ENCODE data around the gene ITPRIP. TPM values are rescaled to one million over a fixed set of nuclear protein-coding genes. Genes with fewer than 3 reads are reported as not detected.
A peak's percentile ranks its signal among the peaks of the same experiment; 100 is the strongest.

ITPRIP gene
- total RNA-seq, 2 donors from 2014 or later, result 27.8 to 29.7 TPM

DNA sequence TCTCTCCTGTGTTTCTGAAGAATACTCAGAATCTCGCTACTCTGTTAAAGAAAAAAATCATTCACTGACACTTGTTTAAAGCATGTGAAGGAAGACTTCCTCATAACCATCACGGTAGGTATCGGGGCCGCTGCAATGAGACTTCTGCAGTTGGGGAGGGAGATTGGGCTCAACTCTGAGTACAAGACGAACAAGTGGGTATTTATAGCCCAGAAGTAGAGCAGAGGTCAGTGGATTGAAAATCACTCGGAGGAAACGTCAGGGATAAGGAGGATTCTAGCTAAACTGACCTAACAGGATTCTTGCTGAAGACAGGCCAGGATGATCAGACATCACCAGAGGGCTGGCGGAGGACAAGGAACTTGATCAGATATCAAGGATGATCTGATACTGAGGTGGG, 33.3 kb downstream of the ITPRIP start:
- DNase-seq (no peak), ATAC-seq (replicated peaks in 1 of 2) (no peak)
- Mint-ChIP-seq H3K4me3 (no peak overlapping the region), H3K9me3 (peaks cover 2 to 5% of the 10 kb centered on the region in 2 donors), H3K4me1 (ENCODE audit: low read depth) (peaks cover 75% of the 10 kb centered on the region), H3K27ac (no peak overlapping the region), H3K36me3 (ENCODE audit: insufficient read depth in 2 of 2) (peaks cover 4 to 20% of the 10 kb centered on the region in 2 donors), H3K27me3 (ENCODE audit: low read depth) (peaks cover 14% of the 10 kb centered on the region)

GRCh38 chr10:104304356-104304745, 33.9 kb downstream of the ITPRIP start:
- H3K36me3 Mint-ChIP-seq (ENCODE audit: insufficient read depth in 2 of 2), result peaks cover 4 to 20% of the 10 kb centered on the region in 2 donors
- peaks cover 14% of the 10 kb centered on the region for H3K27me3 Mint-ChIP-seq (ENCODE audit: low read depth)
- H3K4me1 Mint-ChIP-seq (ENCODE audit: low read depth), result peaks cover 75% of the 10 kb centered on the region
- ATAC-seq (replicated peaks in 1 of 2), result no peak
- peak overlapping the region; percentile 2 for H3K27ac Mint-ChIP-seq
- peaks cover 2 to 5% of the 10 kb centered on the region in 2 donors for H3K9me3 Mint-ChIP-seq
- H3K4me3 Mint-ChIP-seq, result no peak overlapping the region
- DNase-seq, result no peak

DNA sequence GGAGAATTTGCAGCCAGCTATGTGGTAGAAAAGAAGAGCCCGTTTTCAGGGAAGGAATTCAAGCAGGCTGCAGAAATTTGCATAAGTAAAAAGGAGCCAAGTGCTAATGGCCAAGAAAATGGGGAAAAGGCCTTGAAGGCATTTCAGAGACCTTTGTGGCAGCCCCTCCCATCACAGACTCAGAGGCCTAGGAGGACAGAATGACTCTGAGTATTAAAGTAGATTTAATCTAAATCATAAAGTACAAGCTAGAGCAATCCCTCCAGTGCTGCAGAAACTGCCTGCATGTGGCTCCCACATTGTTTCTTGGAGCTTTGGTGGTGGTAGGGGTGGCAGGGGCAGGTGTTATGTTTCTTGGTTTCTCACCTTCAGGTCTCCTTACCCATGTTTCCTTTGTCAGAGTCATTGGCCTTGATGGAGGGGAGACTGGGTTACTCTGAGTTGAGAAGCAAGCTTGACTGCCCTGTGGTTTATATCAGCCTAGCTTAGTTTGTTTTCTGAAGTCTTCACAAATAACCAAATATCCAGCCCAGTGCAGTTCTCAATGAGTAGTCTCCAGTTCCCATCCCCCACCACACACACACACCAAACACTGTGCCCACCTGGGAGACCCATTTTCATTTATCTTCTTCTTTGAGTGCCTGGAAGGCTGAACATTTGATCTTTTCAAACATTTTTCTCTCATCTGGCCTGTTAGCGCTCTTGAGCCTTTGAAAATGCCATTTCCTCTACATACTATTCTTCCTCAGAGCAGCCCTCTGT, 34.5 kb downstream of the ITPRIP start:
- Mint-ChIP-seq H3K4me1 (ENCODE audit: low read depth) (peaks cover 74% of the 10 kb centered on the region), H3K36me3 (ENCODE audit: insufficient read depth in 2 of 2) (peaks cover 4 to 20% of the 10 kb centered on the region in 2 donors), H3K27ac (peak overlapping the region; percentile 2), H3K9me3 (peaks cover 2 to 5% of the 10 kb centered on the region in 2 donors), H3K27me3 (ENCODE audit: low read depth) (peaks cover 14% of the 10 kb centered on the region), H3K4me3 (no peak overlapping the region)
- no peak for ATAC-seq (replicated peaks in 1 of 2)
- DNase-seq, result no peak

DNA sequence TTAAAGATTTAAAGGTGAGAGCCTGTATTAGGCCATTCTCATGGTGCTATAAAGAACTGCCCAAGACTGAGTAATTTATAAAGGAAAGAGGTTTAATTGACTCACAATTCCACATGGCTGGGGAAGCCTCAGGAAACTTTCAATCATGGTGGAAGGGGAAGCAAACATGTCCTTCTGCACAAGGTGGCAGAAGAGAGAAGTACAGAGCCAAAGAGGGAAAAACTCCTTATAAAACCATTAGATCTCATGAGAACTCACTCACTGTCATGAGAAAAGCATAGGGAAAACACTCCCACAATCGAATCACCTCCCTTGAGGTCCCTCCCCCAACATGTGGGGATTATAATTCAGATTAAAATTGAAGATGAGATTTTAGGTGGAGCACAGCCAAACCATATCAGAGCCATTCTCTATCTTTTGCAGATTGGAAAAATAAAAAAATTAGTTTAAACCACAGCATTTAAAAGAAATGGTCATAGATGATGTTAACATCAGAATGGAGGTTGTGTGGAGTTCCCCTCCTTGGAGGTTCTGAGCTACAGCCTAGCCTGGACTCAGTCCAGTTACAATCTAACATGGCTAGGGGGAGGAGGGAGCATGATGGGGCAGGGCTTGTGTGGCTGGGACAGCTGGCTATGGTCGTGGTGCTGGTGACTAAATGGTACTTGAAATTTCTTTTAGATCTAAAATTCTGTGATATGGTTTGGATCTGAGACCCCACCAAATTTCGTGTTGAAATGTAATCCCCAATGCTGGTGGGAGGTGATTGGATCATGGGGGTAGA, 36.2 kb downstream of the ITPRIP start:
- Mint-ChIP-seq H3K36me3 (ENCODE audit: insufficient read depth in 2 of 2) (peaks cover 4 to 20% of the 10 kb centered on the region in 2 donors), H3K9me3 (peaks cover 2 to 5% of the 10 kb centered on the region in 2 donors), H3K4me1 (ENCODE audit: low read depth) (peaks cover 67% of the 10 kb centered on the region), H3K4me3 (no peak overlapping the region), H3K27ac (no peak overlapping the region), H3K27me3 (ENCODE audit: low read depth) (peaks cover 14% of the 10 kb centered on the region)
- ATAC-seq (replicated peaks in 1 of 2), result no peak
- no peak for DNase-seq

DNA sequence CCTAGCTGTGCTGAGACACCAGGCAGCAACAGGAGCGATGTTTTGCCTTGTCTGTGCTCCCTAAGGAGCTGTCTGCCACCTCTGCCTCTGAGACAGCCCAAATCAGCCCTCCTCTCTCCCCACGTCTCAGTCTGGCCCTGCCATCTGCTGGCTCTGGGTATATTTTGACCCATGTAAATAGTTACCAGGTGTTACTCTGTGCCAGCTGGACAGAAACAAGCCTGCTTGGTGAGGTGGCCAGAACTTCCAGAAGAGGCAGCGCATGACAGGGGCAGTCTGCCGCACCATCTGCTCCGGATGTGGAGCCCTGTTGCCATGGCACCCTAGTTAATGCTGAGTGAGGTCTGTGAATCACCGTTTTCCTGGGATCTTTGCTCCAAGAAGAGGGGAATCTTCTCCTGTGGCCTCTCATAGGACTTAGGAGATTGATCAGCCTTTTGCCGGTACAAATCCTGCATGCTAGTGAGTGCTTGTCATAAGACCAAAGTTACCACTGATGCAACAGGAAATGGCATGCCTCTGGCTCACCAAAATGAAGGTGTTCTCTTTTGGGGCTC, 37.5 kb downstream of the ITPRIP start:
- H3K9me3 Mint-ChIP-seq, result peaks cover 2 to 5% of the 10 kb centered on the region in 2 donors
- H3K4me1 Mint-ChIP-seq (ENCODE audit: low read depth), result peaks cover 55% of the 10 kb centered on the region
- H3K4me3 Mint-ChIP-seq, result peak overlapping the region; percentile 65 to 77
- peaks cover 4 to 20% of the 10 kb centered on the region in 2 donors for H3K36me3 Mint-ChIP-seq (ENCODE audit: insufficient read depth in 2 of 2)
- peaks cover 2% of the 10 kb centered on the region for H3K27me3 Mint-ChIP-seq (ENCODE audit: low read depth)
- DNase-seq (peak; percentile 31 to 37), ATAC-seq (replicated peaks in 1 of 2) (peak; percentile 56 to 66)
- peak overlapping the region; percentile 62 for H3K27ac Mint-ChIP-seq

GRCh38 chr10:104300002-104300735, 38.1 kb downstream of the ITPRIP start:
- DNase-seq, result no peak
- Mint-ChIP-seq H3K4me3 (peak overlapping the region; percentile 65 to 77), H3K27me3 (ENCODE audit: low read depth) (no peaks in the 10 kb centered on the region), H3K36me3 (ENCODE audit: insufficient read depth in 2 of 2) (peaks cover 4 to 20% of the 10 kb centered on the region in 2 donors), H3K27ac (no peak overlapping the region), H3K9me3 (peaks cover 2 to 5% of the 10 kb centered on the region in 2 donors), H3K4me1 (ENCODE audit: low read depth) (peaks cover 51% of the 10 kb centered on the region)
- peak; percentile 26 to 37 for ATAC-seq (replicated peaks in 1 of 2)

- Mint-ChIP-seq H3K4me1 (ENCODE audit: low read depth) (peaks cover 45% of the 10 kb centered on the region), H3K4me3 (peak overlapping the region in 1 of 2 donors; percentile 77), H3K27ac (no peak overlapping the region), H3K27me3 (ENCODE audit: low read depth) (no peaks in the 10 kb centered on the region), H3K9me3 (peaks cover 2 to 5% of the 10 kb centered on the region in 2 donors), H3K36me3 (ENCODE audit: insufficient read depth in 2 of 2) (peaks cover 4 to 20% of the 10 kb centered on the region in 2 donors)
- DNase-seq (no peak), ATAC-seq (replicated peaks in 1 of 2) (no peak)
Observed at GRCh38 chr10:104299031-104299904, 39.0 kb downstream of the ITPRIP start.

DNA sequence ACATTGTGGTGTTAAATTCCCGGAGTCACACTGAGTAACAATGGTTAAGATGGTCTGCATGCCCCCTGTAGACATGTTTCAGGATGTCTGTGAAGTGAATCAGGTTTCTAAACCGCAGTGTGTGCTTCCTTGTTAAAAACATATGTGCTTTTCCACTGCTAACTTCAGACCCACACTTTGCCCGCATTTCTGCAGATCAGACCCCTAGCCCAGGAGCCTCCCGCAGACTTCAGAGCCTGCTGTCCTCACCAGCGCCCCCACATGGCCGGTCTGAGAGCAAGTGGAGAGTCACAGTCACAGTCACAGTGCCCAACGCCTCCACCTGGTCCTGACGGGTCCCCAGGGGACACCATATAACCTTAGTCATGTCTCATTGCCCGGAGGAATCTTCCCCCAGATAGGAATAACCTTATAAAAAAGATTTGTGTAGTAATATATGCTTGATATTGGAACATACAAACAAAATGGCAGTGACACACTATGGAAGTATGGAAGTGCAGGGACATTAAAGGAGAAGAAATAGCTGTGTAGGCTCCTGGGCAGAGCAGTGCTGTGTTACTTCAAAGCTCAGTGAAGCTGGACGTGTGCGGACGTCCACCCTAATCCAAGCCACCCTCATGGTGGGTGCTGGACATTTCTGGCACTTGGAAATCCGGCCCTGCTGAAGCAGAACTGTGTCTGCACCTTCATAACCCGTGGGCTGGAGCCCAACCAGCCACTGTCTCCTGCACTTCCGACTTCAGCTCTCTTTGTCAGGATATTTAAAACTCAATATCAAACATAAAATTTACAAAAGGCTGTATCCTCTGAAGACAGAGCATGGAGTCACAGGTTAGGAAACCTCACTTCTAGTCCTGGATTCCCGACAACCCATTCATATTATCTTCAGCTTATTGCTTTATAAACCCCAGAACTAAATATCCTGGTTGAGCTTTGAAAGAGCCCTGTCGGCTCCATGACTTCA, 40.3 kb downstream of the ITPRIP start:
- Mint-ChIP-seq H3K4me3 (no peak overlapping the region), H3K4me1 (ENCODE audit: low read depth) (peaks cover 48% of the 10 kb centered on the region), H3K27ac (no peak overlapping the region), H3K36me3 (ENCODE audit: insufficient read depth in 2 of 2) (peaks cover 1 to 12% of the 10 kb centered on the region in 2 donors), H3K9me3 (peaks cover 0 to 3% of the 10 kb centered on the region in 2 donors), H3K27me3 (ENCODE audit: low read depth) (no peaks in the 10 kb centered on the region)
- DNase-seq (peak; percentile 55 to 58), ATAC-seq (replicated peaks in 1 of 2) (peak; percentile 26 to 36)

DNA sequence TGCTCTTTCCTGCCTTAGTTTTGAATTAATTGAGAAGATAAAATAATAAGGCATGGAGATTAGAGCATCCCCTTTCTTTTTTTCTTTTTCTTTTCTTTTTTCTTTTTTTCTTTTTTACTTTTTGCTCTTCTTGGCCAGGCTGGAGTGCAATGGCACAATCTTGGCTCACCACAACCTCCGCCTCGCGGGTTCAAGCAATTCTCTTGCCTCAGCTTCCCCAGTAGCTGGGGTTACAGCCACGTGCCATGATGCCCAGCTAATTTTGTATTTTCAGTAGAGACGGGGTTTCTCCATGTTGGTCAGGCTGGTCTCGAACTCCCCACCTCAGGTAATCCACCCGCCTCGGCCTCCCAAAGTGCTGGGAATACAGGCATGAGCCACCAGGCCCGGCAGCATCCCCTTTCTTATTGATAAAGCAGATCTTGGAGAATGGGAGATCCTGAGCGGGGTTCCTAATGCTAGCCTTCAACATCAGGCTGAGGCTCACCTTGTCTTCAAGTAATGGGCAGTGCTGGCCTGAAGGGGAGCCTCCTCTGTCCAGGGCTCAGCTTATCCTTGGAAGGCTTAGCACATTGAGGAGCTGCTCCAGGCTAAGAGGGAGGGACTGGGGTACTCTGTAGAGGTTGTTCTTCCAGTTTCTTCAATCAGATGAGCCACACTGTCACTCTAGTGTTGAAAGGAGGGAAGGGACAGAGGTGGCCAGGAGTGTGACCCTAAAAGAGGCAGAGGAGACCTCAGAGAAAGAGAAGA, 41.4 kb downstream of the ITPRIP start:
- Mint-ChIP-seq H3K9me3 (peaks cover 0 to 2% of the 10 kb centered on the region in 2 donors), H3K4me3 (no peak overlapping the region), H3K27ac (no peak overlapping the region), H3K36me3 (ENCODE audit: insufficient read depth in 2 of 2) (peaks cover under 1 to 4% of the 10 kb centered on the region in 2 donors), H3K4me1 (ENCODE audit: low read depth) (peaks cover 54% of the 10 kb centered on the region), H3K27me3 (ENCODE audit: low read depth) (no peaks in the 10 kb centered on the region)
- ATAC-seq (replicated peaks in 1 of 2) (no peak), DNase-seq (no peak)

DNA sequence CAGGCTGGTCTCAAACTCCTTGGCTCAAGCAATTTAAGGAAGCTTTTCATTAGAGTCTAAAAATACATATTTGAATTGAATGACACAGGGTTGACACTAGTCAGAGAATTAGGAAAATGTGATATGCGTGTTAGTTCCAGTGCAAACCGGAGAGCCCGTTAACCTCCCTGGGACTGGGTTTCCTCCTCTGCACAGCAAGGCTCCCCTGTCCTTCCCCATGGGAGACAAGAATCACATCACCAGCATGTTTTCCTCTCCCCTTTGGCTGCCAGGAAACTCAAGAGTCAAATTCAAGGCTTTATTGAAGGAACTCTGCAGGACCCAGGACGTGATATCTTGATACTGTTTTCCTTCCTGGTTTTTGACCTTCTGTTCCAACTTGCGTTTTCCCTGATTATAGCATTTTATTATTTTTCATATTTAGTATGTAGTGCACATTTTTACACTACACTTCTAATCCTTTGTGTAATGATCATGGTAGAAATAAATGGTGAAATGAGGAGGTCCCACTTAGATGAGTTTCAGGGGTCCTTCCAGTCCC, 44.4 kb downstream of the ITPRIP start:
- H3K27me3 Mint-ChIP-seq (ENCODE audit: low read depth), result peaks cover 20% of the 10 kb centered on the region
- peaks cover 33% of the 10 kb centered on the region for H3K4me1 Mint-ChIP-seq (ENCODE audit: low read depth)
- DNase-seq, result no peak
- H3K27ac Mint-ChIP-seq, result peak overlapping the region; percentile 32
- no peaks in the 10 kb centered on the region for H3K36me3 Mint-ChIP-seq (ENCODE audit: insufficient read depth in 2 of 2)
- no peak for ATAC-seq (replicated peaks in 1 of 2)
- no peaks in the 10 kb centered on the region for H3K9me3 Mint-ChIP-seq
- H3K4me3 Mint-ChIP-seq, result no peak overlapping the region

All from activated T-cell treated with anti-CD3 and anti-CD28 coated beads, Interleukin-2, amount 50 U/mL, for 72 hours (primary cell).